Peyer's patch (tissue), 4 donors: ENCODE measurements around the gene MBNL3. TPM values are rescaled to one million over a fixed set of nuclear protein-coding genes. Genes with fewer than 3 reads are reported as not detected.

ENCODE experiments used
- DNase-seq, 3 donors: peaks; one replicate each; pipeline ENCODE4 v3.0.0-alpha.2; 2017 to 2019
- H3K27ac ChIP-seq, 4 donors: fragments of 200-600 bp; sonication (generic); one replicate each; pipeline ENCODE4 v1.5.1; 2016 to 2019
- H3K27me3 ChIP-seq, 2 donors: fragments of 200-600 bp; sonication (generic); one replicate each; pipeline ENCODE4 v1.5.1; 2019
- H3K36me3 ChIP-seq, 3 donors: fragments of 200-600 bp; sonication (generic); one replicate each; pipeline ENCODE4 v1.5.1; 2016 to 2019
- H3K4me1 ChIP-seq, 4 donors: fragments of 200-600 bp; sonication (generic); one replicate each; pipeline ENCODE4 v1.5.1; 2016 to 2019
- H3K4me3 ChIP-seq, 4 donors: fragments of 200-600 bp; sonication (generic); 1 replicate in 3 of 4; 2 replicates in 1 of 4; pipeline ENCODE4 v1.5.1; 2016 to 2019; ENCODE audit warnings: mild to moderate bottlenecking in 1 of 4
- H3K9me3 ChIP-seq, 4 donors: fragments of 200-600 bp; sonication (generic); one replicate each; pipeline ENCODE4 v1.5.1; 2016 to 2019; ENCODE audit warnings: mild to moderate bottlenecking in 1 of 4
- CTCF ChIP-seq, 6 experiments: fragments of 450-650 bp in 4 of 6; fragments of 200-600 bp in 2 of 6; sonication (generic) in 1 of 6; IDR thresholded peaks; one replicate each; pipeline ENCODE4 v1.5.1; 2017 to 2019; ENCODE audit warnings: antibody characterized with exemption in 6 of 6, mild to moderate bottlenecking in 3 of 6, moderate library complexity in 1 of 6
- POLR2A ChIP-seq, 2 donors: fragments of 450-650 bp; IDR thresholded peaks; one replicate each; pipeline ENCODE4 v1.5.1; 2017; ENCODE audit warnings: antibody characterized with exemption in 2 of 2, mild to moderate bottlenecking in 2 of 2, moderate library complexity in 2 of 2
- total RNA-seq, 4 donors: library from RNA; depleted of rRNA; stranded (reverse); fragments of >200 nt; gene quantifications; one replicate each; pipeline ENCODE4 v1.1.0, GENCODE V29; 2016

The MBNL3 gene
- total RNA-seq, 4 donors from 2014 or later, result 19.8 to 27.9 (median 24.1) TPM

- TF ChIP-seq CTCF (IDR thresholded peaks at IDR 0.05) (no peak), POLR2A (IDR thresholded peaks at IDR 0.05) (no peak)
Observed at GRCh38 chrX:132415012-132415411, 73.8 kb downstream of the MBNL3 start.

GRCh38 chrX:132414404-132414803 lies 74.4 kb downstream of the MBNL3 start:
- Histone ChIP-seq H3K4me3 (no peak overlapping the region), H3K27me3 (no peaks in the 10 kb centered on the region), H3K4me1 (no peaks in the 10 kb centered on the region), H3K27ac (no peak overlapping the region), H3K36me3 (no peaks in the 10 kb centered on the region), H3K9me3 (no peaks in the 10 kb centered on the region)
- DNase-seq, result no peak
- TF ChIP-seq CTCF (IDR thresholded peaks at IDR 0.05) (no peak), POLR2A (IDR thresholded peaks at IDR 0.05) (no peak)

More at GRCh38 chrX:132415012-132415411, 73.8 kb downstream of the MBNL3 start:
- DNase-seq, result no peak
- Histone ChIP-seq H3K27ac (no peak overlapping the region), H3K4me3 (no peak overlapping the region), H3K4me1 (no peaks in the 10 kb centered on the region), H3K27me3 (no peaks in the 10 kb centered on the region), H3K36me3 (no peaks in the 10 kb centered on the region), H3K9me3 (no peaks in the 10 kb centered on the region)

DNA sequence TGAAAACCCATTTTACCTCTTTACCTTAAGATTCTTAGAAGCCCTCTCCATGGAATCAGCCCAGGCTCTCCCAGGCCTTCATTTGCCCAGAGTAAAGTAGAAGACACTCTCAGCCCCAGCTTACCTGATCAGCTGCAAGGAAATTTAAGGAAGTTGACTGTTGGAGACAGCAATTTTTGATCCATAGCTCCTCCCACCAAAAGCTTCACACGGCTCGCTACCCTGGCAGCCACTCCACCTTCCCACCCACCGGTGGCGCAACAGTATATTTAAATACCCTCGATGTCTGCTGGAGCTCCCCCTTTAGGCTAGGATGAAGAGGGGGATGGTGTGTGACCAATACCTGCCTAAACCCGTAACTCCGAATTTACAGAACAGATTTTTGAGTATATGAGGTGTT lies 75.4 kb downstream of the MBNL3 start:
- no peak overlapping the region for H3K27ac ChIP-seq
- no peak for TF ChIP-seq CTCF (IDR thresholded peaks at IDR 0.05)
- no peak for TF ChIP-seq POLR2A (IDR thresholded peaks at IDR 0.05)

DNA sequence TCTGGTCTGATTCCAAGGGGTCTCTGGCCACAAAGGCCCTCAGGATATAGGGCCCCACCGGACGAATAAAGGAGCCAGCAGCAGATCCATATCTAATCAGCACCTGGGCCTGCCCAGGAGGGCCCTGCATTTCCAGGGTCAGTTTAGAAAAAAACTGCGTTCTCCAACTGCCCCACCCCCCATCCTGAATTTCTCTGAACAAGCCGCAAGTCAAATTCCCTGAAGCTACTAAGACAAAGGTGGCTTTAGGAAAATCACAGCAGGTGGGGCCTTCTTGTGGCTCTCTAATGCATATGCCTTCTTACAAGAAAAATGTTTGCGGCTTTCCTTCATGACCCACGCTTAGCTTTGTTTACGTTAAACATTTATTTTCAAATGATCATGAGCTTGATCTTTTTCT lies 76.6 kb downstream of the MBNL3 start:
- H3K4me3 ChIP-seq, result no peak overlapping the region

More for the DNA sequence above, 75.4 kb downstream of the MBNL3 start:
- H3K36me3 ChIP-seq, result no peaks in the 10 kb centered on the region
- no peak overlapping the region for H3K4me3 ChIP-seq
- no peaks in the 10 kb centered on the region for H3K9me3 ChIP-seq
- no peak for DNase-seq
- no peaks in the 10 kb centered on the region for H3K27me3 ChIP-seq
- no peaks in the 10 kb centered on the region for H3K4me1 ChIP-seq

GRCh38 chrX:132411310-132411977 lies 77.4 kb downstream of the MBNL3 start:
- H3K4me3 ChIP-seq, result no peak overlapping the region
- H3K36me3 ChIP-seq, result no peaks in the 10 kb centered on the region
- no peak overlapping the region for H3K27ac ChIP-seq
- no peak for DNase-seq
- no peaks in the 10 kb centered on the region for H3K27me3 ChIP-seq
- no peaks in the 10 kb centered on the region for H3K4me1 ChIP-seq
- TF ChIP-seq CTCF (IDR thresholded peaks at IDR 0.05) (no peak), POLR2A (IDR thresholded peaks at IDR 0.05) (no peak)
- H3K9me3 ChIP-seq, result no peaks in the 10 kb centered on the region

More for the DNA sequence above, 76.6 kb downstream of the MBNL3 start:
- Histone ChIP-seq H3K27ac (no peak overlapping the region), H3K9me3 (no peaks in the 10 kb centered on the region), H3K27me3 (no peaks in the 10 kb centered on the region), H3K4me1 (no peaks in the 10 kb centered on the region), H3K36me3 (no peaks in the 10 kb centered on the region)
- TF ChIP-seq CTCF (IDR thresholded peaks at IDR 0.05), result no peak
- TF ChIP-seq POLR2A (IDR thresholded peaks at IDR 0.05), result no peak
- DNase-seq, result no peak
